HepG2 (cell line): ENCODE measurements around the gene ADARB1. TPM values are rescaled to one million over a fixed set of nuclear protein-coding genes. Genes with fewer than 3 reads are reported as not detected.

Source experiments
- ATAC-seq: fragments of 200-7000 bp; cut with Tn5 transposase; 3 replicates; pipeline ENCODE4 v1.9.1; 2020; ENCODE audit warnings: mild to moderate bottlenecking, moderate library complexity
- BruUV-seq: library from RNA; stranded (reverse); fragments of 400-500 nt; replicated peaks from 2 replicates; lab custom pipeline; 2021; lab: Mats Ljungman, UMichigan
- CTCF ChIA-PET: fragments of 300-600 bp; formaldehyde crosslinking; extraction: SDS; loops from one replicate; lab custom pipeline; 2021; ENCODE audit warnings: low total read pairs, inconsistent platforms, low intra/inter-chr PET ratio; lab: Yijun Ruan, JAX
- POLR2A ChIA-PET: fragments of 350-600 bp; sonication (Branson Sonifier 250); formaldehyde crosslinking; loops from one replicate; lab custom pipeline; 2020; ENCODE audit warnings: antibody characterized with exemption, inconsistent platforms; lab: Yijun Ruan, JAX
- DNase-seq: peaks from one replicate; pipeline ENCODE4 v3.0.0-alpha.2; 2015; ENCODE audit warnings: low spot score
- FAIRE-seq: peaks from 3 replicates; lab custom pipeline; 2011; peaks lifted over from hg19 to GRCh38; lab: Jason Lieb, UNC
- H2AFZ ChIP-seq: one replicate; pipeline ENCODE4 v1.6.1; 2011; ENCODE audit warnings: low read length, inconsistent platforms
- H3K27ac ChIP-seq: fragments of 300-600 bp; 3 replicates; pipeline ENCODE4 v1.8.0; 2011; ENCODE audit warnings: mixed run types, mild to moderate bottlenecking, mixed read lengths, low read length, inconsistent platforms; ENCODE audit not compliant: insufficient read depth; ENCODE audit errors: extremely low read length
- H3K27me3 ChIP-seq, 2 experiments: fragments of 200-600 bp in 1 of 2; 2 replicates in 1 of 2; 3 replicates in 1 of 2; pipeline versions ENCODE4 v1.6.0 to v1.8.0; 2011; ENCODE audit warnings: low read length in 2 of 2, mild to moderate bottlenecking in 2 of 2, moderate library complexity in 2 of 2, inconsistent platforms in 1 of 2; ENCODE audit not compliant: insufficient read depth in 2 of 2, control insufficient read depth in 1 of 2
- H3K36me3 ChIP-seq, 2 experiments: fragments of 200-600 bp in 1 of 2; replicated peaks in 1 of 2; 2 replicates in 1 of 2; 3 replicates in 1 of 2; pipeline versions ENCODE4 v1.5.1 to v1.8.0; 2011; ENCODE audit warnings: low read length in 2 of 2, inconsistent platforms in 1 of 2; ENCODE audit not compliant: insufficient read depth in 2 of 2, control insufficient read depth in 1 of 2
- H3K4me1 ChIP-seq: 2 replicates; pipeline ENCODE4 v1.5.1; 2012; ENCODE audit warnings: low read length, inconsistent platforms; ENCODE audit not compliant: insufficient read depth
- H3K4me2 ChIP-seq: 2 replicates; pipeline ENCODE4 v1.6.0; 2011; ENCODE audit warnings: low read depth, low read length, inconsistent platforms
- H3K4me3 ChIP-seq, 3 experiments: fragments of 200-600 bp in 1 of 3; sonication (generic), shearing (Covaris generic) in 1 of 3; replicated peaks in 1 of 3; 2 replicates each; pipeline ENCODE4 v1.5.1; 2011 to 2016; ENCODE audit warnings: low read length in 3 of 3, inconsistent platforms in 2 of 3, low read depth in 2 of 3, mild to moderate bottlenecking in 2 of 3, control low read depth in 1 of 3, mixed read lengths in 1 of 3; ENCODE audit not compliant: insufficient read depth in 1 of 3
- H3K79me2 ChIP-seq: one replicate; pipeline ENCODE4 v1.6.1; 2011; ENCODE audit warnings: low read length, inconsistent platforms; ENCODE audit not compliant: insufficient read depth
- H3K9ac ChIP-seq: 2 replicates; pipeline ENCODE4 v1.6.0; 2011; ENCODE audit warnings: mild to moderate bottlenecking, low read depth, low read length, inconsistent platforms; ENCODE audit not compliant: insufficient read depth
- H3K9me3 ChIP-seq: 2 replicates; pipeline ENCODE4 v1.5.1; 2012; ENCODE audit warnings: mild to moderate bottlenecking, low read length
- H4K20me1 ChIP-seq: 2 replicates; pipeline ENCODE4 v1.6.0; 2011; ENCODE audit warnings: inconsistent platforms, mild to moderate bottlenecking, low read length, moderate library complexity; ENCODE audit not compliant: insufficient read depth
- ELF4 ChIP-seq: sonication (generic); formaldehyde crosslinking; IDR thresholded peaks from 2 replicates; pipeline ENCODE4 v1.5.0; 2020; ENCODE audit warnings: missing genetic modification reagents, mild to moderate bottlenecking, moderate library complexity, borderline replicate concordance
- HNF4A ChIP-seq: sonication (generic); formaldehyde crosslinking; IDR thresholded peaks from 2 replicates; pipeline ENCODE4 v1.4.0; 2020; ENCODE audit warnings: missing genetic modification reagents
- HNRNPH1 ChIP-seq: fragments of 200-400 bp; formaldehyde crosslinking; optimal IDR thresholded peaks from 2 replicates; pipeline ENCODE3; 2017; ENCODE audit warnings: mild to moderate bottlenecking, low read depth, low read length
- IKZF4 ChIP-seq: sonication (generic); formaldehyde crosslinking; IDR thresholded peaks from 2 replicates; pipeline ENCODE4 v1.5.1; 2020; ENCODE audit warnings: borderline replicate concordance, mild to moderate bottlenecking, low read depth, missing genetic modification reagents; ENCODE audit errors: not compliant biosample characterization
- MTF2 ChIP-seq: sonication (generic); formaldehyde crosslinking; IDR thresholded peaks from 2 replicates; pipeline ENCODE4 v1.5.0; 2020; ENCODE audit warnings: missing genetic modification reagents, borderline replicate concordance
- TEAD3 ChIP-seq: optimal IDR thresholded peaks from 2 replicates; pipeline ENCODE3; 2016; ENCODE audit warnings: borderline replicate concordance
- WIZ ChIP-seq: sonication (generic); formaldehyde crosslinking; IDR thresholded peaks from 2 replicates; pipeline ENCODE4 v1.5.1; 2020; ENCODE audit warnings: mild to moderate bottlenecking, missing genetic modification reagents
- ZBTB37 ChIP-seq: sonication (generic); formaldehyde crosslinking; IDR thresholded peaks from 2 replicates; pipeline ENCODE4 v1.4.0; 2020; ENCODE audit warnings: mild to moderate bottlenecking, missing genetic modification reagents
- ZBTB7A ChIP-seq: sonication (generic); formaldehyde crosslinking; IDR thresholded peaks from 2 replicates; pipeline ENCODE4 v1.8.0; 2022; ENCODE audit warnings: mild to moderate bottlenecking, missing genetic modification reagents
- ZFP36 ChIP-seq: fragments of 150-350 bp; IDR thresholded peaks from 2 replicates; pipeline ENCODE4 v1.6.1; 2018; ENCODE audit warnings: borderline replicate concordance, low read length, low read depth; ENCODE audit not compliant: partially characterized antibody
- ZFY ChIP-seq: sonication (generic); formaldehyde crosslinking; IDR thresholded peaks from 2 replicates; pipeline ENCODE4 v1.4.0; 2020; ENCODE audit warnings: missing genetic modification reagents
- ZNF253 ChIP-seq: sonication (generic); formaldehyde crosslinking; IDR thresholded peaks from 2 replicates; pipeline ENCODE4 v1.8.0; 2022; ENCODE audit warnings: mild to moderate bottlenecking, missing genetic modification reagents, borderline replicate concordance
- WGBS: methylation state at CpG from one replicate; pipeline ENCODE4 v1.1.6; 2017; ENCODE audit warnings: low lambda C conversion rate; 5-methylcytosine and 5-hydroxymethylcytosine counted together
- in situ Hi-C: cut with HindIII; loops from 2 replicates; pipeline ENCODE4 v1.10.0; 2017; ENCODE audit warnings: low pct_unique_long_range_greater_than_20kb; ENCODE audit not compliant: extremely low pct_ligation_motif_present
- intact Hi-C: fragments of 100-400 bp; cut with micrococcal nuclease; formaldehyde crosslinking; loops from one replicate; pipeline ENCODE4 v1.10.0; 2022; ENCODE audit not compliant: unreplicated experiment
- polyA plus RNA-seq, 8 experiments: library from polyadenylated mRNA; depleted of rRNA in 3 of 8; stranded (reverse) in 7 of 8; unstranded in 1 of 8; fragments of >200 nt; fragmentation: Illumina TruSeq in 4 of 8; extraction: Trizol in 4 of 8; gene quantifications; 2 replicates each; pipeline versions ENCODE4 v1.2.1 to v1.2.3, GENCODE V29; 2011 to 2016; ENCODE audit warnings: low read depth in 4 of 8, missing spikeins in 1 of 8, mixed read lengths in 1 of 8; ENCODE audit not compliant: insufficient read depth in 1 of 8
- total RNA-seq, 5 experiments: library from RNA; depleted of rRNA; stranded (reverse); fragments of >200 nt; fragmentation: Illumina TruSeq; extraction: Trizol; gene quantifications; 2 replicates each; pipeline ENCODE4 v1.2.3, GENCODE V29; 2016; ENCODE audit warnings: low read depth in 1 of 5
- TF ChIP-seq, protein P1 (sequence below): sonication (generic); formaldehyde crosslinking; IDR thresholded peaks from 2 replicates; pipeline ENCODE4 v1.4.0; 2020; ENCODE audit warnings: mild to moderate bottlenecking, missing genetic modification reagents
- TF ChIP-seq, protein P2 (sequence below): sonication (generic); formaldehyde crosslinking; IDR thresholded peaks from 2 replicates; pipeline ENCODE4 v1.4.0; 2020; ENCODE audit warnings: mild to moderate bottlenecking, missing genetic modification reagents, borderline replicate concordance
- TF ChIP-seq, protein P3 (sequence below): sonication (generic); formaldehyde crosslinking; IDR thresholded peaks from 2 replicates; pipeline ENCODE4 v1.8.1; 2022; ENCODE audit warnings: mild to moderate bottlenecking, missing genetic modification reagents

The ADARB1 gene
- total and polyA plus RNA-seq, 2 of the 13 experiments (the other 11 are each of a cell fraction or from before 2014, with no cell fraction given) = 6.6 to 10.0 TPM

DNA sequence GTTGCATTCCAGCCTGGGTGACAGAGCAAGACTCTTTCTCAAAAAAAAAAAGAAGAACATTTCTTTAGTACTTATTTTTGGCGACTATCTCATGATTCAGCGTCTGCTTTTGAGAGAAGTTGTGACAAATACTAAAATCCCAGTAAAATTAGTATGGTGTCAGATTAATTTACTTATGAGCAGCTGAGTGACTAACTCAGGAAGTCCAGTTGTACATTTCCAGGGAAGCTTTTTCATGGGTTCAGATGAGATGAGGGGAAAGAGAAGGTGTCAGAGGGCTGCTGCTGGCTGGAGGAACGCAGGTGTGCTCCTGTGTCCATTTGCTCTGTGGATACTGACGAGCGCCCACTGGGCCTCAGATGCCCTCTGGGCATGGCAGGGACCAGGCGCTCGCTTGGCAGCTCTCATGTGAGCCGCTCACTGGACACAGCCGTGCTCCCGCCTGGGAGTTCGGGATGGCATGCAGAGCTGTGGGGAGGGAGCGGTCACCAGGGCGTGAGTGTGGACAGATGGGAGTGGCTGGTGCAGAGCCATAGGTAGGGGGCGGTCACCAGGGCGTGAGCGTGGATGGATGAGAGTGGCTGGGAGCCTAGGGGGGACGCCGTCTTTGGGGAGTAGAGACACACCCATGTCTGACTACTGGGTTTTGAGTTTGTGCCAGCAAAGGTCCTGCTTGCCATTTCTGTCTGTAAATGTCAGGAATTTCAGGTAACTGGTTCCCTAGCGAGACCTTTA is 55.0 kb downstream of the ADARB1 start (continued):
- TF ChIP-seq ZBTB37 (no peak), HNRNPH1 (no peak), ELF4 (CRISPR knock-in tag) (no peak)

GRCh38 chr21:45130324-45130774 is 56.0 kb downstream of the ADARB1 start:
- BruUV-seq = no TSS peak
- Histone ChIP-seq H3K27ac (no peak overlapping the region), H3K4me3 (no peak overlapping the region), H4K20me1 (no peaks in the 10 kb centered on the region), H3K9me3 (no peaks in the 10 kb centered on the region), H3K36me3 (no peaks in the 10 kb centered on the region), H3K9ac (no peak overlapping the region), H3K79me2 (no peaks in the 10 kb centered on the region), H3K4me2 (no peak overlapping the region), H2AFZ (no peak overlapping the region), H3K4me1 (no peaks in the 10 kb centered on the region), H3K27me3 (no peaks in the 10 kb centered on the region)
- ChIA-PET POLR2A (interaction anchor here (1.6 kb wide), 1 partner anchor 117 kb away, joined by 4 read pairs; no protein-coding TSS in a partner anchor), CTCF (interaction anchor here (0.6 kb wide), 1 partner anchor 232 kb away, joined by 3 read pairs; no protein-coding TSS in a partner anchor)
- 95% methylated on average over 10 of the region's 10 CpGs for WGBS
- DNase-seq = no peak
- in situ Hi-C loops = no loop called here
- intact Hi-C loops = no loop called here
- TF ChIP-seq, protein P1, sequence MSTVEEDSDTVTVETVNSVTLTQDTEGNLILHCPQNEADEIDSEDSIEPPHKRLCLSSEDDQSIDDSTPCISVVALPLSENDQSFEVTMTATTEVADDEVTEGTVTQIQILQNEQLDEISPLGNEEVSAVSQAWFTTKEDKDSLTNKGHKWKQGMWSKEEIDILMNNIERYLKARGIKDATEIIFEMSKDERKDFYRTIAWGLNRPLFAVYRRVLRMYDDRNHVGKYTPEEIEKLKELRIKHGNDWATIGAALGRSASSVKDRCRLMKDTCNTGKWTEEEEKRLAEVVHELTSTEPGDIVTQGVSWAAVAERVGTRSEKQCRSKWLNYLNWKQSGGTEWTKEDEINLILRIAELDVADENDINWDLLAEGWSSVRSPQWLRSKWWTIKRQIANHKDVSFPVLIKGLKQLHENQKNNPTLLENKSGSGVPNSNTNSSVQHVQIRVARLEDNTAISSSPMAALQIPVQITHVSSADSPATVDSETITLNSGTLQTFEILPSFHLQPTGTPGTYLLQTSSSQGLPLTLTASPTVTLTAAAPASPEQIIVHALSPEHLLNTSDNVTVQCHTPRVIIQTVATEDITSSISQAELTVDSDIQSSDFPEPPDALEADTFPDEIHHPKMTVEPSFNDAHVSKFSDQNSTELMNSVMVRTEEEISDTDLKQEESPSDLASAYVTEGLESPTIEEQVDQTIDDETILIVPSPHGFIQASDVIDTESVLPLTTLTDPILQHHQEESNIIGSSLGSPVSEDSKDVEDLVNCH (CRISPR knock-in tag) = no peak
- TF ChIP-seq HNF4A (no peak), WIZ (CRISPR knock-in tag) (no peak), ZFP36 (no peak), TEAD3 (CRISPR knock-in tag) (no peak), MTF2 (CRISPR knock-in tag) (no peak), ZFY (CRISPR knock-in tag) (no peak), IKZF4 (CRISPR knock-in tag) (no peak), ZBTB7A (no peak), ZNF253 (CRISPR knock-in tag) (no peak)
- TF ChIP-seq, protein P2, sequence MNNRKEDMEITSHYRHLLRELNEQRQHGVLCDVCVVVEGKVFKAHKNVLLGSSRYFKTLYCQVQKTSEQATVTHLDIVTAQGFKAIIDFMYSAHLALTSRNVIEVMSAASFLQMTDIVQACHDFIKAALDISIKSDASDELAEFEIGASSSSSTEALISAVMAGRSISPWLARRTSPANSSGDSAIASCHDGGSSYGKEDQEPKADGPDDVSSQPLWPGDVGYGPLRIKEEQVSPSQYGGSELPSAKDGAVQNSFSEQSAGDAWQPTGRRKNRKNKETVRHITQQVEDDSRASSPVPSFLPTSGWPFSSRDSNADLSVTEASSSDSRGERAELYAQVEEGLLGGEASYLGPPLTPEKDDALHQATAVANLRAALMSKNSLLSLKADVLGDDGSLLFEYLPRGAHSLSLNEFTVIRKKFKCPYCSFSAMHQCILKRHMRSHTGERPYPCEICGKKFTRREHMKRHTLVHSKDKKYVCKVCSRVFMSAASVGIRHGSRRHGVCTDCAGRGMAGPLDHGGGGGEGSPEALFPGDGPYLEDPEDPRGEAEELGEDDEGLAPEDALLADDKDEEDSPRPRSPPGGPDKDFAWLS (CRISPR knock-in tag) = no peak
- TF ChIP-seq, protein P3, sequence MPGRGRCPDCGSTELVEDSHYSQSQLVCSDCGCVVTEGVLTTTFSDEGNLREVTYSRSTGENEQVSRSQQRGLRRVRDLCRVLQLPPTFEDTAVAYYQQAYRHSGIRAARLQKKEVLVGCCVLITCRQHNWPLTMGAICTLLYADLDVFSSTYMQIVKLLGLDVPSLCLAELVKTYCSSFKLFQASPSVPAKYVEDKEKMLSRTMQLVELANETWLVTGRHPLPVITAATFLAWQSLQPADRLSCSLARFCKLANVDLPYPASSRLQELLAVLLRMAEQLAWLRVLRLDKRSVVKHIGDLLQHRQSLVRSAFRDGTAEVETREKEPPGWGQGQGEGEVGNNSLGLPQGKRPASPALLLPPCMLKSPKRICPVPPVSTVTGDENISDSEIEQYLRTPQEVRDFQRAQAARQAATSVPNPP (CRISPR knock-in tag) = no peak
- no peak for ATAC-seq
- no peak for FAIRE-seq
